HUES64 (cell line): ENCODE data around the gene ENOX1.

ENCODE experiments used
- H3K27ac ChIP-seq: 2 replicates; pipeline ENCODE4 v1.7.0; 2013; ENCODE audit warnings: low read depth, low read length, inconsistent platforms
- H3K27me3 ChIP-seq: 2 replicates; pipeline ENCODE4 v1.6.1; 2013; ENCODE audit warnings: mild to moderate bottlenecking, low read length; ENCODE audit not compliant: insufficient read depth
- H3K36me3 ChIP-seq: 2 replicates; pipeline ENCODE4 v1.6.1; 2013; ENCODE audit warnings: mild to moderate bottlenecking, low read length; ENCODE audit not compliant: insufficient read depth
- H3K4me1 ChIP-seq: 2 replicates; pipeline ENCODE4 v1.6.1; 2013; ENCODE audit warnings: mild to moderate bottlenecking, low read length, moderate library complexity; ENCODE audit not compliant: insufficient read depth
- H3K4me3 ChIP-seq: 2 replicates; pipeline ENCODE4 v1.5.1; 2013; ENCODE audit warnings: mild to moderate bottlenecking, low read length, moderate library complexity
- H3K9ac ChIP-seq: 2 replicates; pipeline ENCODE4 v1.6.1; 2013; ENCODE audit warnings: mild to moderate bottlenecking, low read depth, low read length
- H3K9me3 ChIP-seq: 2 replicates; pipeline ENCODE4 v1.6.1; 2013; ENCODE audit warnings: low read depth, low read length; ENCODE audit not compliant: insufficient read depth
- WGBS: fragments of 150-250, 120-280 bp; methylation state at CpG from one replicate; pipeline ENCODE4 v1.1.7; 2013; ENCODE audit warnings: missing lambda C conversion rate; 5-methylcytosine and 5-hydroxymethylcytosine counted together

Gene ENOX1

DNA sequence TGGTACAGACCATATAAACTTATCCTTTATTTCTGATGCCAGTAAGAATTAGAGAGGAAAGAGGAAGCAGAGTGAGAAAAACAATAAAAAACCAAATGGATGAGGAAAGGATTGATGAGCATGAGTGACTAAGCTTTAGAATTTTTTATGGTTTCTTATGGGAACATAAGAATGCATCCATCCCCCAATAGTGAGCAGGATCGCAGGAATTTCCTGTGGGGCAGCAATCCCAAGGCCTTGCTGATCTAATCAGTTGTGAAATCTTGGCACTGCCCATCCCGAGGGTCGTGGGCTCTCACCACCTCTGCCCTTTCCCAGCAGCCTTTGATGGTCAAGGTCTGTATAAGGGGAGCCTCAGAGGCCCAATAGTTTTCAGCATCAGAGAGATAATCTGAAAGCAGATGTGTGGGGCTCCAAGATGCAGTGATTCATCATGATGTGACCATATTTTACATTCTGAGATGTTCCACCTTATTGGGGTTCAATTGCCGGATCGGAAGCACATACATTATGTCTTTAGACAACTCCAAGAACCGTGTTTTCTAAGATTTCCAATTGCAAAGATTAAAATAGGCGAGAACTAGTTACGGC is 541.3 kb downstream of the ENOX1 start:
- Histone ChIP-seq H3K4me3 (no peak overlapping the region), H3K27ac (no peak overlapping the region), H3K27me3 (no peaks in the 10 kb centered on the region), H3K36me3 (no peaks in the 10 kb centered on the region), H3K9me3 (no peaks in the 10 kb centered on the region), H3K4me1 (no peaks in the 10 kb centered on the region), H3K9ac (no peak overlapping the region)
- 90% methylated on average over 8 of the region's 8 CpGs for WGBS

DNA sequence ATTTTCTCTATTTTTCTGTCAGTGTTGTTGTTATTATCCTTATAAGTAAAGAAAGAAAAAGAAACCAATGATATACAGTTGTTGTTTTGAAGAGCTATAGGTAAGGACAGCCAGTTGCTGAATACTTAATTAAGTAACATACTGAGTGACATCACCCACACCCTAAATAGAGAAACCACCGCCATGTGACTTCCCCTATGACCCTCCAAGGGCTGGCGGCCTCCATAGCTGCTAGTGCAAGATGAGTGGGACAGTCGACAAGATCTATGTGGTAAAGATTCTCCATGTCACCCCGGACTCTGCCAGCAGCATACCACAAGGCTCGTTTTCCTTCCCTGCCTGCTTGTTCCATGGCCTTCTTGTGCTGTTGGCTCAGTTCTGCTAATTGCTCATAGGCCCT is 542.3 kb downstream of the ENOX1 start:
- H3K4me1 ChIP-seq: no peaks in the 10 kb centered on the region
- H3K36me3 ChIP-seq: no peaks in the 10 kb centered on the region
- WGBS: 97% methylated on average over 5 of the region's 5 CpGs
- H3K9ac ChIP-seq: no peak overlapping the region
- no peak overlapping the region for H3K27ac ChIP-seq
- H3K4me3 ChIP-seq: no peak overlapping the region
- no peaks in the 10 kb centered on the region for H3K27me3 ChIP-seq
- H3K9me3 ChIP-seq: no peaks in the 10 kb centered on the region

DNA sequence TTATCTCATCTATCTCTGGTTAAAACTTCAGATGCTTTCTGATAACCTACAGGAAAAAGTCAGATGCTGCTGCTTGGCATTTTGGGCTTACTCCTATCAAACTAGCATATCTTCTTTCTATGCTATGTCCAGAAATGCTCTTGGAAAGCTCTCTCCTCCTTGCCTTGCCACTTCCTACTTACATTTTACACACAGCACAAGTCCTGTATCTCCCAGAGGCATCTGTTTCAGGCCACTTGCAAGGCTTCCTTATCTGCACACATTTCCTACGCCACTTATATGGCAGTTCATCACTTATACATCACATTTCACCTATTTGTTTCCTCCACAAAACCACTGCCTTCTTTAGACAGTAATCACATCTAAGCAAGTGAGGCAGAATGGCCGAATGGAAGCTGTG is 543.1 kb downstream of the ENOX1 start:
- no peaks in the 10 kb centered on the region for H3K36me3 ChIP-seq
- no peaks in the 10 kb centered on the region for H3K4me1 ChIP-seq
- no peak overlapping the region for H3K9ac ChIP-seq
- no peak overlapping the region for H3K4me3 ChIP-seq
- 91% methylated on average over 2 of the region's 2 CpGs for WGBS
- H3K27me3 ChIP-seq: no peaks in the 10 kb centered on the region
- no peaks in the 10 kb centered on the region for H3K9me3 ChIP-seq
- H3K27ac ChIP-seq: no peak overlapping the region

DNA sequence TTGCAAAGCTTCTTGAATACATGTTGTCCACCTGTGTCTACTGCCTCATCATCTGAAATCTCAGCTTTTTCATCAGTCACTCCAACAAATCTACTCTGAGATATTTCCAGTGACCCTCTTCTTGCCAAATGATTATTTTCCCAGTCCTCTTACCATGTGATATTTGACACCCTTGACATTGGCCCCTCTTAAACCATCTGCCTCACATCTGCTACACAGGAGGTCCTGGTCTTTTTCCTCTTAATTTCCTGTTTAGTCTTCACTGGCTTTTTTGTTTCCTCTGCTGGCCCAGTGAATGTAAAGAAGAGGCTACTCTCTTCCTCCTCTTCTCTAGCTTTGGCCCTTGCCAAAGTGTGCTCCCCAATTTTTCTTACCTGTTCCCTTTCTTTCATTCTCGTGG is 544.7 kb downstream of the ENOX1 start:
- Histone ChIP-seq H3K36me3 (no peaks in the 10 kb centered on the region), H3K9me3 (no peaks in the 10 kb centered on the region), H3K4me3 (no peak overlapping the region), H3K4me1 (no peaks in the 10 kb centered on the region), H3K27me3 (no peaks in the 10 kb centered on the region), H3K27ac (no peak overlapping the region), H3K9ac (no peak overlapping the region)
- 94% methylated on average over 1 of the region's 1 CpG for WGBS

DNA sequence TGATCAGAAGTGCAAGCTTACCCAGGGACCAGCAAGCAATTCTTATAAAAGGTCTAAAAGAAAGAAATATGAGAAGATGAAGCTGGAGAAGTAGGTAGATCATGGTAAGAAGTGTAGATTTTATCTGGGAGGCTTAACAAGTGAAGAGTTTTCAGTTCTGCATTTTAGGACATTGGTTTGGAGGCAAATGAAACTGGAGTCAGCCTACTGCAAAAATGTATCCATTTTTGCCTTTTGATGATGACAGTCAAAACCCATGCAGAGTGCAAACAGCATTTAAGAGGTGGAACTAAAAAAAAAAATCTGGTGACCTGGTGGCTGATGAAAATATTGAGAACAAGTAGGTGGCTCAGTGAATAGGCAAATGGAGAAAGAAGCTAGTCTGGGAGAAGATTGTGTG is 546.5 kb downstream of the ENOX1 start:
- H3K4me3 ChIP-seq: no peak overlapping the region
- H3K27me3 ChIP-seq: no peaks in the 10 kb centered on the region
- no peaks in the 10 kb centered on the region for H3K4me1 ChIP-seq
- H3K9me3 ChIP-seq: no peaks in the 10 kb centered on the region
- H3K27ac ChIP-seq: no peak overlapping the region
- no peaks in the 10 kb centered on the region for H3K36me3 ChIP-seq
- no peak overlapping the region for H3K9ac ChIP-seq

DNA sequence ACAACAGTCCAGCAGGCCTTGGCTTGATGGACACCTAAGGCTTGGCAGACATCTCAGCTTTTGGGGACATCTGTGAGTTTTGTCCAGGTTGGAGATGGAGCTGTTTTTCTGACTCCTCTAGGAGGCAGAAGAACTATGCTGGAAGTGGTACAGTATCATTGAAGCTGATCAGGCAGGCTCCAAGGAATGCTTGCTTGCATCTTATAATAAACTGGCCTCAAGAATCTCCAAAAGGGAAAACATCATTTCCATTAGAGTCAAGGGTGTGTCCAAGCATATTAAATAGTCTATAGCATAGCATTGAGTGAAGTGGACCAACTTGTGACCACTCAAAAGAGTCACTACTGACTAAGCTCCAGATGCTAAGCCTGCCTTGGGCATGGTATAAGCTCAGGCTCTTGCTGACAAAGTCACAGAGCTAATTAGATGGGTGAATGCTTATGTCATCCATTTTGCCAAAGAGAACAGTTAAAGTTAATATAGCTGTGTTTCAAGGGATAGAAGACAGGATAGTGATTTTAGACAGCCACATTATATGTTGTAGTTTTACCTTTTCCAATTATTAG is 547.4 kb downstream of the ENOX1 start:
- Histone ChIP-seq H3K4me3 (no peak overlapping the region), H3K36me3 (no peaks in the 10 kb centered on the region), H3K9ac (no peak overlapping the region), H3K27ac (no peak overlapping the region), H3K9me3 (no peaks in the 10 kb centered on the region), H3K4me1 (no peaks in the 10 kb centered on the region), H3K27me3 (no peaks in the 10 kb centered on the region)

DNA sequence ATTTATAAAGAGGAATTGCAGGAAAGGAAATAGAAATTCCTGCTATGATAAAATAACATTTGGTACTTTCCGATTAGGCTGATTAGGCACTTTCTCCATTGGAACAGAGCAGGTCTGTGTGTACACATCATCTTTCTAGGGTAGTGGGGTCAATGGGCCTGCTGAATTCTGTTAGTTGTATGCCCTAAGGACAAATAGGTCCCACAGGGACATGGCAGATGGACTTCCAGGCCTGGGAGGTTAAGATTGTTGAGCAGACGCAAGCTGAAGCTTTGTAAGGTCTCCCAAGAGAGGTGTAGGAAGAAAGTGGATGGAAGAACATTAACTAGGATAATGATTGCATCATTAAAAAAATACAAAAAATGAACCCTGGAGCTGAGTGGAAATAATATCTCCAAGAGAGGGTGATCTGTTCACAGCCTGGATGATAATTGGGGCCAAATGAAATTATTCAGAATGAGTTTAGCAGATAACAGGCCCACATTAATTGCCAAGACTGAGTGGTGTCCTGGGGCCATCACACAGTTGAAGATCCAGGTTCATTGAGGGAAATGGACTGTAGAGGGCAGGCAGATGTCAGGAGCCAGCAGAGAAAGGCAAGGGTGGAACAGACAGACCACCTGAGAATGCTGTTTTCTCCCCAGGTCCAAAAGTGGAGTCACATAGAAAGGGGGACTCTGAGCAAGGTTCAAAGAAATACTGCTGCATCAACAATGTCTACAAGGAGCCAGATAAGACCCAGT is 548.3 kb downstream of the ENOX1 start:
- H3K27ac ChIP-seq: no peak overlapping the region
- 92% methylated on average over 2 of the region's 2 CpGs for WGBS
- H3K36me3 ChIP-seq: no peaks in the 10 kb centered on the region
- H3K4me3 ChIP-seq: no peak overlapping the region
- no peaks in the 10 kb centered on the region for H3K27me3 ChIP-seq
- H3K9ac ChIP-seq: no peak overlapping the region
- no peaks in the 10 kb centered on the region for H3K4me1 ChIP-seq
- no peaks in the 10 kb centered on the region for H3K9me3 ChIP-seq

DNA sequence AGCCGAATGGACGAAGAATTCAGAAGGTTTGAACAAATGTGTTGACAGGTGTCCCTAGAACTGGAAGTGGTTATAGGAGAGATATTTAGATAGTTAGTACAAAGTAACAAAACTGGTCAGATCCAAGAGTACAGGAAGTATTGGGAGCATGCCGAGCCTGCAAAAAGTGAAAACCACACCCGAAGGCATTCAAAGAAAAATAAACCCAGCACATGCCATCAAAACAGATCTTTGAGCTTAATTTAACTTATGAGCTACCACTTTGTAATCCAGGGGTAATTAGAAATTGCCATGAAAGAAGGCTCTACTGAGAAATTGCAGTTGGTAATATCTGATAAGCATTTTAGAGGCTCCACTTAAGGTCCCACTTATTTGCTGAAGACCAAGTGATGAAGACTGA is 549.2 kb downstream of the ENOX1 start:
- Histone ChIP-seq H3K27ac (no peak overlapping the region), H3K9ac (no peak overlapping the region), H3K27me3 (no peaks in the 10 kb centered on the region), H3K4me3 (no peak overlapping the region), H3K4me1 (no peaks in the 10 kb centered on the region), H3K9me3 (no peaks in the 10 kb centered on the region), H3K36me3 (no peaks in the 10 kb centered on the region)
- WGBS: 93% methylated on average over 4 of the region's 4 CpGs

DNA sequence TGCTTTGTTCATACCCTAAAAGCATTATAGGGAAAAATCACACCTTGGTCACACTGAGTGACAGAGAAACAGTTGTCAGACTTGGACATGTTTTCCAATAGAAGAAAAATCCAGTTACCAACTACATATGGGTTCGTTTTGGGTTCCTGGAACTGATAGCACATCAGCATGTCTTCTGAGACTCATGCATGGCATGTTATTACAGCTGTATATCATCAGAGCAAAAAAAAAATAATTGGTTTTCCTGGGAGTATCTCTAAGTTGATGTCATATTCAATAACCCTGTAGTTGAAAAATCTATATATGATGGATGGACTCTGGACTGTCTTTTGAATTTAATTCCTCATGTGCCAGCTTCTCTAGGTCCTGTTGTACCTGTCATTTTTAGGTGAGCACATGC is 551.7 kb downstream of the ENOX1 start:
- 92% methylated on average over 1 of the region's 1 CpG for WGBS

DNA sequence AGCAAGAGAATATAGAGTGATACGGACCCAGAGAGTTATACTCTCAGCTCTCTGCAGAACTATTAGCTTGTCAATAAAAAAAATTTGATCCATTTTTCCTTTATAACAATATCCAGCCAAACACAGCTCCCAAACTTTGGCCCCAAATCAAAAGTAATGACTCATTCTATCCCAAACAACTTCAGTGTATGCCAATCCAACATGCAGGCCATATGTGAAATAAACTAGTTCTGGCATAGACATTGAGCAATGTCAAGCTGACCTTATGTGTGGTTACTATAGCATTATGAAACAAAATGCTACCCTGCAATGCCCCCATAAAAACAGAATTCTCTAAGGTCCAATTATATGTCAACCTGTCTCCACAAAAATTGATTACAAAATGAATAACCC is 553.9 kb downstream of the ENOX1 start:
- no peak overlapping the region for H3K4me3 ChIP-seq
- no peaks in the 10 kb centered on the region for H3K9me3 ChIP-seq
- no peak overlapping the region for H3K27ac ChIP-seq
- H3K9ac ChIP-seq: no peak overlapping the region
- 90% methylated on average over 1 of the region's 1 CpG for WGBS
- H3K4me1 ChIP-seq: no peaks in the 10 kb centered on the region
- no peaks in the 10 kb centered on the region for H3K36me3 ChIP-seq
- H3K27me3 ChIP-seq: no peaks in the 10 kb centered on the region

More for the DNA sequence above, 551.7 kb downstream of the ENOX1 start:
- Histone ChIP-seq H3K4me1 (no peaks in the 10 kb centered on the region), H3K27ac (no peak overlapping the region), H3K36me3 (no peaks in the 10 kb centered on the region), H3K4me3 (no peak overlapping the region), H3K9me3 (no peaks in the 10 kb centered on the region), H3K27me3 (no peaks in the 10 kb centered on the region), H3K9ac (no peak overlapping the region)

DNA sequence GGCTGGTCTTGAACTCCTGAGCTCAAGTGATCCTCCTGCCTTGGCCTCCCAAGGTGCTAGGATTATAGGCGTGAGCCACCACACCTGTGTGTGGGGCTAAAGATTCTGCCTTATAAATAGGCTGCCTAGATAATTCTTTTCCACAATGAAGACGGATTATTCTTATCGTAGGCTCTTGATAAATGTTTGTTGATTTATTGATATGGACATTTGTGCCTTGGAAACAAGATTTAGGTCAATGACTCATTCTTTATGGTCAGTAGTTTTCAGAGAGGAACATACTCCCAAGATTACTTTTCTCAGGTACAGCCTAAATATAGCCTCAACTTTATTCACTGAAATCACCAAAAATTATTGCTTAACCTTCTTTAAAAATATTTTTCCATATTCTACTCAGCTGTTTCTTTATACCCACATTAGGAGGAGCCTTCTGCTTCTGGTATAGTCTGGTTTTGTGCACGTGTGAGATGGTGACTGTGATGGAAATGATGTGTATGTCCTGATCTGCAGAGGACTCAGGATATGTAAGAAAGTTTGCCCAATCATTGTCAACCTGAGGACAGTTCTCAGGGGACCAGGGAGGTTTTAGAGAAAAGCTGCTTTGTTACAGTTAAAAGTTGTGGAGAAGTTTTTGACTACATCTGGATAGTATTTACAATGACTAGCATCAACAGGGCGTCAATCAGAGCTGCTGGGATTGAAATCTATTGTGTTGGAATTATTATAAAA is 554.5 kb downstream of the ENOX1 start:
- no peaks in the 10 kb centered on the region for H3K27me3 ChIP-seq
- H3K9ac ChIP-seq: no peak overlapping the region
- 87% methylated on average over 5 of the region's 5 CpGs for WGBS
- H3K4me3 ChIP-seq: no peak overlapping the region
- no peaks in the 10 kb centered on the region for H3K36me3 ChIP-seq
- H3K4me1 ChIP-seq: no peaks in the 10 kb centered on the region
- no peaks in the 10 kb centered on the region for H3K9me3 ChIP-seq
- H3K27ac ChIP-seq: no peak overlapping the region
